Measurements from ENCODE around the gene ST8SIA5.

ST8SIA5 gene

GRCh38 chr18:46629361-46629760 lies 127.5 kb downstream of the ST8SIA5 start:
- no peak for DNase-seq

GRCh38 chr18:46628206-46628605 lies 128.6 kb downstream of the ST8SIA5 start:
- peak in 6 of 58 donors; percentile 5 to 28 (median 11) for DNase-seq

GRCh38 chr18:46627136-46627535 lies 129.7 kb downstream of the ST8SIA5 start:
- DNase-seq, result no peak

- no peak for DNase-seq
These were observed 131.8 kb downstream of the ST8SIA5 start for GRCh38 chr18:46625069-46625468.

GRCh38 chr18:46624127-46624526 lies 132.7 kb downstream of the ST8SIA5 start:
- DNase-seq, result peak in 21 of 58 donors; percentile 7 to 74 (median 44)

GRCh38 chr18:46623541-46623940 lies 133.3 kb downstream of the ST8SIA5 start:
- peak in 37 of 58 donors; percentile 4 to 82 (median 45) for DNase-seq

GRCh38 chr18:46622999-46623398 lies 133.9 kb downstream of the ST8SIA5 start:
- DNase-seq, result no peak

- DNase-seq, result no peak
These were observed 134.4 kb downstream of the ST8SIA5 start for GRCh38 chr18:46622451-46622850.

- DNase-seq, result no peak
These were observed 135.0 kb downstream of the ST8SIA5 start for GRCh38 chr18:46621871-46622270.

- DNase-seq, result no peak
These were observed 135.6 kb downstream of the ST8SIA5 start for GRCh38 chr18:46621111-46621766.

GRCh38 chr18:46619559-46619958 lies 137.3 kb downstream of the ST8SIA5 start:
- DNase-seq, result no peak

Data from anterior cingulate cortex (tissue), 58 donors.